Stimulated activated CD8-positive, alpha-beta memory T cell treated with anti-CD3 and anti-CD28 coated beads, Interleukin-15, amount 100 ng/mL, for 48 hours (primary cell): ENCODE data around the gene HEBP1.
"Not testable (repeated sequence)": the region's sequence is repeated elsewhere in the genome, so short reads cannot be mapped to it uniquely, and the experiment has no call there.

Experiments used
- DNase-seq, 2 donors: peaks; one replicate each; pipeline ENCODE4 v3.0.0-alpha.2; 2020; ENCODE audit warnings: low read depth in 2 of 2

Gene HEBP1

GRCh38 chr12:12999959-13000615 lies at the start of gene HEBP1:
Gene HEBP1, minus strand, starts transcription at chr12:13000265. Its CDS starts 151 bp downstream, at chr12:13000114.
- DNase-seq = peak; percentile 86 to 88

GRCh38 chr12:13049816-13050215 lies 49.8 kb upstream of the HEBP1 start:
- no peak for DNase-seq

GRCh38 chr12:13046964-13047363 lies 46.9 kb upstream of the HEBP1 start:
- no peak for DNase-seq

GRCh38 chr12:13045816-13046215 lies 45.8 kb upstream of the HEBP1 start:
- DNase-seq = no peak

GRCh38 chr12:13044906-13045299 lies 44.8 kb upstream of the HEBP1 start:
- DNase-seq = no peak

- peak; percentile 60 to 66 for DNase-seq
These were observed 44.2 kb upstream of the HEBP1 start, which contains the start of gene FAM234B for GRCh38 chr12:13044002-13044905. Gene FAM234B, plus strand, starts transcription at chr12:13044381. Its CDS starts 23 bp downstream, at chr12:13044404.

- DNase-seq = no peak
These were observed 42.7 kb upstream of the HEBP1 start for GRCh38 chr12:13042666-13043230.

- no peak for DNase-seq
These were observed 41.2 kb upstream of the HEBP1 start for GRCh38 chr12:13041224-13041623.

GRCh38 chr12:13039328-13039956 lies 39.4 kb upstream of the HEBP1 start:
- DNase-seq = no peak

GRCh38 chr12:13038491-13039161 lies 38.6 kb upstream of the HEBP1 start:
- no peak for DNase-seq

GRCh38 chr12:13036881-13037280 lies 36.8 kb upstream of the HEBP1 start:
- DNase-seq = no peak

GRCh38 chr12:13035335-13035734 lies 35.3 kb upstream of the HEBP1 start:
- DNase-seq = not testable (repeated sequence)

GRCh38 chr12:13033476-13033875 lies 33.4 kb upstream of the HEBP1 start:
- DNase-seq = no peak

- no peak for DNase-seq
These were observed 32.1 kb upstream of the HEBP1 start for GRCh38 chr12:13032164-13032563.

- DNase-seq = no peak
These were observed 30.7 kb upstream of the HEBP1 start for GRCh38 chr12:13030541-13031291.

- DNase-seq = no peak
These were observed 28.9 kb upstream of the HEBP1 start for GRCh38 chr12:13028825-13029570.

- DNase-seq = no peak
These were observed 27.4 kb upstream of the HEBP1 start for GRCh38 chr12:13027508-13027907.

GRCh38 chr12:13027032-13027431 lies 27.0 kb upstream of the HEBP1 start:
- DNase-seq = no peak

GRCh38 chr12:13026286-13026685 lies 26.2 kb upstream of the HEBP1 start:
- no peak for DNase-seq

- no peak for DNase-seq
These were observed 24.5 kb upstream of the HEBP1 start for GRCh38 chr12:13024531-13024916.
